Liver (tissue), 9 donors: ENCODE data around the gene TINAG. TPM values are rescaled to one million over a fixed set of nuclear protein-coding genes. Genes with fewer than 3 reads are reported as not detected.

Experiments used
- DNase-seq: peaks from one replicate; pipeline ENCODE4 v3.0.0-alpha.2; 2017; ENCODE audit warnings: low spot score
- H3K27ac ChIP-seq, 2 donors: one replicate each; pipeline ENCODE4 v1.7.0; 2013; ENCODE audit warnings: inconsistent platforms in 2 of 2, low read length in 2 of 2, control low read depth in 1 of 2, low read depth in 1 of 2, mild to moderate bottlenecking in 1 of 2
- H3K27me3 ChIP-seq, 4 donors: one replicate each; pipeline versions ENCODE4 v1.6.1 to v1.7.0; 2013; ENCODE audit warnings: low read length in 3 of 4, inconsistent platforms in 1 of 4, mild to moderate bottlenecking in 1 of 4, moderate library complexity in 1 of 4; ENCODE audit not compliant: control insufficient read depth in 4 of 4, insufficient read depth in 4 of 4
- H3K36me3 ChIP-seq, 4 donors: one replicate each; pipeline versions ENCODE4 v1.6.1 to v1.7.0; 2013; ENCODE audit warnings: low read length in 3 of 4, mild to moderate bottlenecking in 3 of 4, low read depth in 1 of 4, moderate library complexity in 1 of 4; ENCODE audit not compliant: control insufficient read depth in 4 of 4, insufficient read depth in 3 of 4
- H3K4me1 ChIP-seq, 4 donors: one replicate each; pipeline versions ENCODE4 v1.6.1 to v1.7.0; 2013; ENCODE audit warnings: low read length in 3 of 4, mild to moderate bottlenecking in 3 of 4, moderate library complexity in 1 of 4; ENCODE audit not compliant: control insufficient read depth in 4 of 4, insufficient read depth in 4 of 4
- H3K4me3 ChIP-seq, 3 donors: one replicate each; pipeline versions ENCODE4 v1.6.1 to v1.7.0; 2013; ENCODE audit warnings: low read length in 3 of 3, control low read depth in 1 of 3, low read depth in 1 of 3, mild to moderate bottlenecking in 1 of 3
- H3K9ac ChIP-seq, 2 donors: one replicate each; pipeline ENCODE4 v1.7.0; 2013; ENCODE audit warnings: low read length in 2 of 2, mild to moderate bottlenecking in 2 of 2, moderate library complexity in 2 of 2, control low read depth in 1 of 2, low read depth in 1 of 2
- H3K9me3 ChIP-seq, 4 donors: one replicate each; pipeline versions ENCODE4 v1.6.1 to v1.7.0; 2013; ENCODE audit warnings: low read length in 3 of 4; ENCODE audit not compliant: control insufficient read depth in 4 of 4
- ATF3 ChIP-seq: IDR thresholded peaks from 2 replicates; pipeline ENCODE4 v1.6.1; 2016; ENCODE audit warnings: antibody characterized with exemption
- CTCF ChIP-seq: fragments of 150-350 bp; IDR thresholded peaks from 2 replicates; pipeline ENCODE4 v1.5.1; 2017; ENCODE audit warnings: improper control_type of control experiment, low read depth, low read length; ENCODE audit not compliant: missing input control
- EGR1 ChIP-seq, 2 donors: IDR thresholded peaks; 2 replicates each; pipeline ENCODE4 v1.6.1; 2016 to 2018; ENCODE audit warnings: antibody characterized with exemption in 2 of 2, low read depth in 2 of 2
- FOXA1 ChIP-seq: IDR thresholded peaks from 2 replicates; pipeline ENCODE4 v1.6.1; 2016; ENCODE audit warnings: antibody characterized with exemption
- FOXA2 ChIP-seq: IDR thresholded peaks from 2 replicates; pipeline ENCODE4 v1.6.1; 2016; ENCODE audit warnings: antibody characterized with exemption
- GABPA ChIP-seq, 2 donors: IDR thresholded peaks in 1 of 2; conservative IDR thresholded peaks in 1 of 2; 2 replicates each; pipeline ENCODE4 v1.6.1; 2016; ENCODE audit warnings: antibody characterized with exemption in 2 of 2, mild to moderate bottlenecking in 1 of 2, moderate library complexity in 1 of 2
- HNF4A ChIP-seq, 2 donors: conservative IDR thresholded peaks; 2 replicates each; pipeline ENCODE4 v1.6.1; 2016; ENCODE audit warnings: antibody characterized with exemption in 2 of 2, mild to moderate bottlenecking in 2 of 2
- HNF4G ChIP-seq: IDR thresholded peaks from 2 replicates; pipeline ENCODE4 v1.6.1; 2016; ENCODE audit warnings: antibody characterized with exemption
- JUND ChIP-seq, 2 donors: IDR thresholded peaks; 2 replicates each; pipeline ENCODE4 v1.6.1; 2016; ENCODE audit warnings: antibody characterized with exemption in 2 of 2
- MAX ChIP-seq: IDR thresholded peaks from 2 replicates; pipeline ENCODE4 v1.6.1; 2016; ENCODE audit warnings: antibody characterized with exemption
- NR2F2 ChIP-seq: IDR thresholded peaks from 2 replicates; pipeline ENCODE4 v1.6.1; 2016; ENCODE audit warnings: antibody characterized with exemption
- RAD21 ChIP-seq, 2 donors: IDR thresholded peaks; 2 replicates each; pipeline ENCODE4 v1.6.1; 2016; ENCODE audit warnings: antibody characterized with exemption in 2 of 2, mild to moderate bottlenecking in 2 of 2
- REST ChIP-seq: IDR thresholded peaks from 2 replicates; pipeline ENCODE4 v1.6.1; 2016; ENCODE audit warnings: antibody characterized with exemption, mild to moderate bottlenecking
- RXRA ChIP-seq, 2 donors: IDR thresholded peaks; 2 replicates each; pipeline ENCODE4 v1.6.1; 2017 to 2018; ENCODE audit warnings: antibody characterized with exemption in 2 of 2, mild to moderate bottlenecking in 1 of 2
- SP1 ChIP-seq: IDR thresholded peaks from 2 replicates; pipeline ENCODE4 v1.6.1; 2018; ENCODE audit warnings: antibody characterized with exemption, mild to moderate bottlenecking
- TAF1 ChIP-seq: conservative IDR thresholded peaks from 2 replicates; pipeline ENCODE4 v1.6.1; 2016; ENCODE audit warnings: antibody characterized with exemption, mild to moderate bottlenecking
- YY1 ChIP-seq: IDR thresholded peaks from 2 replicates; pipeline ENCODE4 v1.6.1; 2016; ENCODE audit warnings: antibody characterized with exemption, mild to moderate bottlenecking
- ZBTB33 ChIP-seq: IDR thresholded peaks from 2 replicates; pipeline ENCODE4 v1.6.1; 2016; ENCODE audit warnings: antibody characterized with exemption
- WGBS: extraction: QIAGEN DNeasy Blood & Tissue Kit; methylation state at CpG from one replicate; pipeline ENCODE4 v1.1.7; 2013; 5-methylcytosine and 5-hydroxymethylcytosine counted together
- polyA plus RNA-seq, 2 donors: library from polyadenylated mRNA; stranded (reverse) in 1 of 2; unstranded in 1 of 2; fragments of 200-250 nt in 1 of 2; fragments of >200 nt in 1 of 2; fragmentation: Nextera tagmentation in 1 of 2; extraction: Ambion mirVana in 1 of 2; gene quantifications; one replicate each; pipeline versions ENCODE4 v1.2.1 to v1.2.3, GENCODE V29; 2013 to 2015
- total RNA-seq, 2 donors: library from RNA; depleted of rRNA; stranded (reverse); fragments of >200 nt; gene quantifications; one replicate each; pipeline ENCODE4 v1.2.3, GENCODE V29; 2014
- donor health status: healthy.
- donor health status: healthy.
- donor health status: healthy.
- donor health status: healthy.
- donor health status: healthy.

The TINAG gene
- total and polyA plus RNA-seq, 4 donors = not detected

GRCh38 chr6:54391577-54391976 is 83.3 kb downstream of the TINAG start:
- no peak overlapping the region for H3K27ac ChIP-seq
- TF ChIP-seq HNF4A (conservative IDR thresholded peaks at IDR 0.05) (no peak), RXRA (IDR thresholded peaks at IDR 0.05) (no peak), HNF4G (no peak), ZBTB33 (no peak), SP1 (no peak), ATF3 (no peak), FOXA1 (no peak), CTCF (no peak), TAF1 (no peak), EGR1 (IDR thresholded peaks at IDR 0.05; ENCODE audit: low read depth in 2 of 2) (no peak), YY1 (no peak), RAD21 (IDR thresholded peaks at IDR 0.05) (no peak), JUND (IDR thresholded peaks at IDR 0.05) (no peak), FOXA2 (no peak), NR2F2 (no peak), GABPA (IDR thresholded peaks at IDR 0.05 in 1 of 2, conservative IDR thresholded peaks at IDR 0.05 in 1 of 2) (no peak)
- no peaks in the 10 kb centered on the region for H3K4me1 ChIP-seq
- no peak overlapping the region for H3K4me3 ChIP-seq
- H3K36me3 ChIP-seq = no peaks in the 10 kb centered on the region
- WGBS = 77% methylated on average over 5 of the region's 5 CpGs
- H3K9ac ChIP-seq = no peak overlapping the region
- no peaks in the 10 kb centered on the region for H3K27me3 ChIP-seq
- DNase-seq = no peak
- peaks cover 0 to 2% (median 0%) of the 10 kb centered on the region in 4 donors for H3K9me3 ChIP-seq

- H3K9ac ChIP-seq = no peak overlapping the region
- WGBS = 63% methylated on average over 1 of the region's 1 CpG
- TF ChIP-seq TAF1 (no peak), ATF3 (no peak), MAX (no peak), REST (no peak), GABPA (IDR thresholded peaks at IDR 0.05 in 1 of 2, conservative IDR thresholded peaks at IDR 0.05 in 1 of 2) (no peak), CTCF (no peak), NR2F2 (no peak), RAD21 (IDR thresholded peaks at IDR 0.05) (no peak), FOXA2 (no peak), JUND (IDR thresholded peaks at IDR 0.05) (no peak), RXRA (IDR thresholded peaks at IDR 0.05) (no peak), SP1 (no peak), EGR1 (IDR thresholded peaks at IDR 0.05; ENCODE audit: low read depth in 2 of 2) (no peak), YY1 (no peak), FOXA1 (no peak), HNF4G (no peak), ZBTB33 (no peak), HNF4A (conservative IDR thresholded peaks at IDR 0.05) (no peak)
Measured at GRCh38 chr6:54403096-54403495, 94.9 kb downstream of the TINAG start.

More at GRCh38 chr6:54403096-54403495, 94.9 kb downstream of the TINAG start:
- Histone ChIP-seq H3K36me3 (no peaks in the 10 kb centered on the region), H3K4me1 (no peaks in the 10 kb centered on the region), H3K27ac (no peak overlapping the region), H3K9me3 (no peaks in the 10 kb centered on the region), H3K27me3 (no peaks in the 10 kb centered on the region), H3K4me3 (no peak overlapping the region)
- DNase-seq = no peak
